DMS 273 treated with DMSO at 0.1 percent for 48 hours (cell line): Measurements from ENCODE around the gene DDX24.

Experiments used
- DNase-seq: peaks from one replicate; lab custom pipeline; 2025; lab: John Stamatoyannopoulos, UW

DDX24 gene

GRCh38 chr14:94080621-94081385, at the start of gene DDX24, which contains the start of gene IFI27L1:
DDX24 (minus strand) TSS chr14:94081202; CDS start chr14:94079742, 1,460 bp downstream.
IFI27L1 (plus strand) TSS chr14:94081310; CDS start chr14:94096938, 15,628 bp downstream.
- DNase-seq, result peak; percentile 85

- DNase-seq, result peak; percentile 63
These were observed 48.9 kb upstream of the DDX24 start for GRCh38 chr14:94129758-94130414.

GRCh38 chr14:94129111-94129757, 48.2 kb upstream of the DDX24 start, which contains the start of gene IFI27L2:
IFI27L2 (minus strand) TSS chr14:94129604; CDS start chr14:94129564, 40 bp downstream.
- no peak for DNase-seq

GRCh38 chr14:94128216-94128839, 47.3 kb upstream of the DDX24 start:
- DNase-seq, result no peak

- DNase-seq, result no peak
These were observed 46.3 kb upstream of the DDX24 start for GRCh38 chr14:94127330-94127729.

GRCh38 chr14:94126800-94127199, 45.8 kb upstream of the DDX24 start:
- no peak for DNase-seq

GRCh38 chr14:94126419-94126677, 45.3 kb upstream of the DDX24 start:
- DNase-seq, result no peak

GRCh38 chr14:94125659-94126418, 44.8 kb upstream of the DDX24 start:
- DNase-seq, result no peak

GRCh38 chr14:94124582-94125377, 43.8 kb upstream of the DDX24 start:
- no peak for DNase-seq

GRCh38 chr14:94123868-94124267, 42.9 kb upstream of the DDX24 start:
- no peak for DNase-seq

GRCh38 chr14:94123296-94123695, 42.3 kb upstream of the DDX24 start:
- no peak for DNase-seq

- DNase-seq, result no peak
These were observed 41.4 kb upstream of the DDX24 start for GRCh38 chr14:94122438-94122837.

GRCh38 chr14:94121485-94121884, 40.5 kb upstream of the DDX24 start:
- no peak for DNase-seq

GRCh38 chr14:94120667-94121340, 39.8 kb upstream of the DDX24 start:
- no peak for DNase-seq

GRCh38 chr14:94119071-94119470, 38.1 kb upstream of the DDX24 start:
- no peak for DNase-seq

GRCh38 chr14:94117856-94118255, 36.9 kb upstream of the DDX24 start:
- no peak for DNase-seq

- no peak for DNase-seq
These were observed 35.7 kb upstream of the DDX24 start for GRCh38 chr14:94116701-94117100.

GRCh38 chr14:94115631-94116030, 34.6 kb upstream of the DDX24 start:
- DNase-seq, result no peak

GRCh38 chr14:94115058-94115591, 34.1 kb upstream of the DDX24 start:
- DNase-seq, result no peak

GRCh38 chr14:94114589-94115057, 33.6 kb upstream of the DDX24 start:
- DNase-seq, result no peak
